ENCODE data around the gene KCNQ5.

- TF ChIP-seq ELF4 (CRISPR knock-in tag; IDR thresholded peaks at IDR 0.05; ENCODE audit: low read depth): no peak
- TF ChIP-seq HMGA2 (CRISPR knock-in tag; IDR thresholded peaks at IDR 0.05): no peak
These were observed 378.1 kb downstream of the KCNQ5 start for GRCh38 chr6:72999995-73000394.

Measured in WTC11 (cell line).